ENCODE measurements around the gene TMEM200A.

Gene TMEM200A

GRCh38 chr6:130412556-130413290, 46.9 kb downstream of the TMEM200A start:
- intact Hi-C loops (cut with DNase I): no loop called here
- DNase-seq: no peak

GRCh38 chr6:130417951-130418350, 52.1 kb downstream of the TMEM200A start:
- DNase-seq: no peak
- intact Hi-C loops (cut with DNase I): no loop called here

- intact Hi-C loops (cut with DNase I): no loop called here
- DNase-seq: no peak
Observed at GRCh38 chr6:130420911-130421310, 55.1 kb downstream of the TMEM200A start.

GRCh38 chr6:130421585-130421984, 55.8 kb downstream of the TMEM200A start:
- intact Hi-C loops (cut with DNase I): no loop called here
- no peak for DNase-seq

- intact Hi-C loops (cut with DNase I): no loop called here
Observed at GRCh38 chr6:130423044-130423443, 57.2 kb downstream of the TMEM200A start.

GRCh38 chr6:130424710-130425109, 58.9 kb downstream of the TMEM200A start:
- intact Hi-C loops (cut with DNase I): no loop called here
- DNase-seq: no peak

More at GRCh38 chr6:130423044-130423443, 57.2 kb downstream of the TMEM200A start:
- no peak for DNase-seq

GRCh38 chr6:130425537-130425936, 59.7 kb downstream of the TMEM200A start:
- no peak for DNase-seq
- intact Hi-C loops (cut with DNase I): no loop called here

GRCh38 chr6:130426066-130426721, 60.4 kb downstream of the TMEM200A start:
- no peak for DNase-seq
- intact Hi-C loops (cut with DNase I): no loop called here

- DNase-seq: no peak
- intact Hi-C loops (cut with DNase I): no loop called here
Observed at GRCh38 chr6:130431346-130431852, 65.6 kb downstream of the TMEM200A start.

GRCh38 chr6:130432838-130433237, 67.0 kb downstream of the TMEM200A start:
- no peak for DNase-seq
- intact Hi-C loops (cut with DNase I): no loop called here

GRCh38 chr6:130434174-130434873, 68.5 kb downstream of the TMEM200A start:
- DNase-seq: no peak

GRCh38 chr6:130435181-130435580, 69.4 kb downstream of the TMEM200A start:
- no peak for DNase-seq

More at GRCh38 chr6:130434174-130434873, 68.5 kb downstream of the TMEM200A start:
- intact Hi-C loops (cut with DNase I): no loop called here

GRCh38 chr6:130437961-130438360, 72.1 kb downstream of the TMEM200A start:
- DNase-seq: no peak
- intact Hi-C loops (cut with DNase I): no loop called here

More at GRCh38 chr6:130435181-130435580, 69.4 kb downstream of the TMEM200A start:
- intact Hi-C loops (cut with DNase I): no loop called here

- intact Hi-C loops (cut with DNase I): no loop called here
Observed at GRCh38 chr6:130447374-130447773, 81.6 kb downstream of the TMEM200A start.

GRCh38 chr6:130452336-130452735, 86.5 kb downstream of the TMEM200A start:
- DNase-seq: no peak
- intact Hi-C loops (cut with DNase I): no loop called here

More at GRCh38 chr6:130447374-130447773, 81.6 kb downstream of the TMEM200A start:
- no peak for DNase-seq

- intact Hi-C loops (cut with DNase I): no loop called here
- no peak for DNase-seq
Observed at GRCh38 chr6:130453230-130453629, 87.4 kb downstream of the TMEM200A start.

GRCh38 chr6:130457605-130458004, 91.8 kb downstream of the TMEM200A start:
- intact Hi-C loops (cut with DNase I): no loop called here
- DNase-seq: no peak

- intact Hi-C loops (cut with DNase I): no loop called here
- DNase-seq: no peak
Observed at GRCh38 chr6:130459316-130459715, 93.5 kb downstream of the TMEM200A start.

GRCh38 chr6:130460934-130461333, 95.1 kb downstream of the TMEM200A start:
- intact Hi-C loops (cut with DNase I): no loop called here
- DNase-seq: no peak

All from head of caudate nucleus (tissue), 42 donors.